GM12872 (cell line): Measurements from ENCODE around the gene YJEFN3.

Source experiments
- CTCF ChIP-seq: IDR thresholded peaks from 3 replicates; pipeline ENCODE4 v1.5.1; 2011; ENCODE audit warnings: low read depth, mild to moderate bottlenecking, low read length, moderate library complexity; ENCODE audit not compliant: insufficient read depth

Gene YJEFN3

GRCh38 chr19:19528721-19529490, at the start of gene YJEFN3:
YJEFN3 (plus strand) TSS chr19:19528911; CDS start chr19:19528933, 22 bp downstream.
- no peak for TF ChIP-seq CTCF

- TF ChIP-seq CTCF, result no peak
These were observed 48.0 kb upstream of the YJEFN3 start for GRCh38 chr19:19480688-19481087.

- TF ChIP-seq CTCF, result no peak
These were observed 45.7 kb upstream of the YJEFN3 start for GRCh38 chr19:19482809-19483596.

GRCh38 chr19:19485161-19485997, 43.3 kb upstream of the YJEFN3 start:
- TF ChIP-seq CTCF, result no peak

GRCh38 chr19:19485998-19486290, 42.8 kb upstream of the YJEFN3 start:
- TF ChIP-seq CTCF, result no peak

- TF ChIP-seq CTCF, result no peak
These were observed 42.2 kb upstream of the YJEFN3 start for GRCh38 chr19:19486343-19487076.
